HL-60/S4 (cell line): ENCODE results near the gene IL18BP.

ENCODE experiments used
- in situ Hi-C: fragments of 300-500 bp; cut with MboI; formaldehyde crosslinking; loops from 2 replicates; pipeline ENCODE4 v1.14.3; 2022; ENCODE audit warnings: low sequenced_read_pairs

IL18BP gene

GRCh38 chr11:71998649-71999310, at the start of gene IL18BP:
IL18BP (plus strand) TSS chr11:71998909; CDS start chr11:71999985, 1,076 bp downstream.
- in situ Hi-C loops: no loop called here

- in situ Hi-C loops: no loop called here
These were observed 49.7 kb upstream of the IL18BP start for GRCh38 chr11:71949034-71949433.

- in situ Hi-C loops: no loop called here
These were observed 46.9 kb upstream of the IL18BP start for GRCh38 chr11:71951741-71952310.

- in situ Hi-C loops: no loop called here
These were observed 42.7 kb upstream of the IL18BP start for GRCh38 chr11:71955898-71956456.

- in situ Hi-C loops: no loop called here
These were observed 36.2 kb upstream of the IL18BP start for GRCh38 chr11:71962428-71963038.

- in situ Hi-C loops: no loop called here
These were observed 35.2 kb upstream of the IL18BP start for GRCh38 chr11:71963468-71963867.

- in situ Hi-C loops: no loop called here
These were observed 34.1 kb upstream of the IL18BP start for GRCh38 chr11:71964641-71965040.

GRCh38 chr11:71971680-71972079, 27.0 kb upstream of the IL18BP start:
- in situ Hi-C loops: no loop called here

GRCh38 chr11:71976551-71976950, 22.2 kb upstream of the IL18BP start:
- in situ Hi-C loops: no loop called here

GRCh38 chr11:71977090-71977489, 21.6 kb upstream of the IL18BP start:
- in situ Hi-C loops: no loop called here

- in situ Hi-C loops: no loop called here
These were observed 20.8 kb upstream of the IL18BP start for GRCh38 chr11:71977743-71978418.

GRCh38 chr11:71979094-71979493, 19.6 kb upstream of the IL18BP start:
- in situ Hi-C loops: no loop called here

- in situ Hi-C loops: no loop called here
These were observed 19.1 kb upstream of the IL18BP start for GRCh38 chr11:71979602-71980001.

- in situ Hi-C loops: no loop called here
These were observed 12.6 kb upstream of the IL18BP start for GRCh38 chr11:71986131-71986530.

- in situ Hi-C loops: no loop called here
These were observed 11.2 kb upstream of the IL18BP start for GRCh38 chr11:71987521-71987920.

- in situ Hi-C loops: no loop called here
These were observed 10.7 kb upstream of the IL18BP start for GRCh38 chr11:71988050-71988449.

GRCh38 chr11:71990701-71991100, 8.0 kb upstream of the IL18BP start:
- in situ Hi-C loops: no loop called here

GRCh38 chr11:71991494-71991893, 7.2 kb upstream of the IL18BP start:
- in situ Hi-C loops: no loop called here

GRCh38 chr11:71992136-71992730, 6.5 kb upstream of the IL18BP start:
- in situ Hi-C loops: no loop called here

- in situ Hi-C loops: no loop called here
These were observed 3.9 kb upstream of the IL18BP start for GRCh38 chr11:71994786-71995185.

- in situ Hi-C loops: no loop called here
These were observed 2.9 kb upstream of the IL18BP start for GRCh38 chr11:71995726-71996291.
